Measurements from ENCODE around the gene HARBI1.

GRCh38 chr11:46597155-46597554, 19.9 kb downstream of the HARBI1 start:
- TF ChIP-seq CTCF (conservative IDR thresholded peaks at IDR 0.05; ENCODE audit: low read length) (no peak), EZH2phosphoT487 (IDR thresholded peaks at IDR 0.05; ENCODE audit: borderline replicate concordance) (no peak)
